ENCODE measurements around the gene CORO2B.

Gene CORO2B

DNA sequence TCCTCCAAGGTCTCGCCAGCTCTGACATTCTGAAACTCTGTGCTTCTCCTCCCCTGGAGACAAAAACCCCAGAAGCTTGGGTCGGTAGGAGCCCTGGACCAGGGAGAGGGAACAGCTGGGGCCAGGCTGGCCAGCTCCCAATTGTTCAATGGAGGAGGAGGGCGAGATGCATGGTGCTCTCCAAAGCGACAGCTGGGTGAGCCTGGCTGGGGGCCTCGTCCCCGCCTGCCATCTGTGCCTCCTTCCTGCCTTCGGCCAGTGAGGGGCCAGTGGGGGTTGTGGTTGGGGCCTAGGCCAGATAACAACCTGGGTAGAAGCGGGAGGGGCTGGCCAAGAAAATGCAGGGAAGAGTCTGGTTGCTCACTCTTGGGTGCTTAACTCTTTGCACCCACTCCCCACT lies 79.4 kb downstream of the CORO2B start:
- TF ChIP-seq POLR2AphosphoS5 (IDR thresholded peaks at IDR 0.05; ENCODE audit: low read depth) (no peak), GABPA (IDR thresholded peaks at IDR 0.05; ENCODE audit: low read depth) (no peak), SPI1 (IDR thresholded peaks at IDR 0.05; ENCODE audit: borderline replicate concordance, low read depth) (no peak), REST (IDR thresholded peaks at IDR 0.05; ENCODE audit: insufficient replicate concordance, low read depth) (no peak)
- TF ChIP-seq, protein P1, sequence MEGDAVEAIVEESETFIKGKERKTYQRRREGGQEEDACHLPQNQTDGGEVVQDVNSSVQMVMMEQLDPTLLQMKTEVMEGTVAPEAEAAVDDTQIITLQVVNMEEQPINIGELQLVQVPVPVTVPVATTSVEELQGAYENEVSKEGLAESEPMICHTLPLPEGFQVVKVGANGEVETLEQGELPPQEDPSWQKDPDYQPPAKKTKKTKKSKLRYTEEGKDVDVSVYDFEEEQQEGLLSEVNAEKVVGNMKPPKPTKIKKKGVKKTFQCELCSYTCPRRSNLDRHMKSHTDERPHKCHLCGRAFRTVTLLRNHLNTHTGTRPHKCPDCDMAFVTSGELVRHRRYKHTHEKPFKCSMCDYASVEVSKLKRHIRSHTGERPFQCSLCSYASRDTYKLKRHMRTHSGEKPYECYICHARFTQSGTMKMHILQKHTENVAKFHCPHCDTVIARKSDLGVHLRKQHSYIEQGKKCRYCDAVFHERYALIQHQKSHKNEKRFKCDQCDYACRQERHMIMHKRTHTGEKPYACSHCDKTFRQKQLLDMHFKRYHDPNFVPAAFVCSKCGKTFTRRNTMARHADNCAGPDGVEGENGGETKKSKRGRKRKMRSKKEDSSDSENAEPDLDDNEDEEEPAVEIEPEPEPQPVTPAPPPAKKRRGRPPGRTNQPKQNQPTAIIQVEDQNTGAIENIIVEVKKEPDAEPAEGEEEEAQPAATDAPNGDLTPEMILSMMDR (IDR thresholded peaks at IDR 0.05; ENCODE audit: insufficient read depth, low read length), result no peak
- DNase-seq (ENCODE audit: low read depth in 1 of 2, low spot score in 1 of 2), result no peak
- Histone ChIP-seq H3K4me3 (replicated peaks; ENCODE audit: insufficient read depth, low read length) (no peak overlapping the region), H3K27me3 (ENCODE audit: insufficient read depth, poor library complexity, severe bottlenecking) (no peaks in the 10 kb centered on the region), H3K27ac (replicated peaks) (no peak overlapping the region)

DNA sequence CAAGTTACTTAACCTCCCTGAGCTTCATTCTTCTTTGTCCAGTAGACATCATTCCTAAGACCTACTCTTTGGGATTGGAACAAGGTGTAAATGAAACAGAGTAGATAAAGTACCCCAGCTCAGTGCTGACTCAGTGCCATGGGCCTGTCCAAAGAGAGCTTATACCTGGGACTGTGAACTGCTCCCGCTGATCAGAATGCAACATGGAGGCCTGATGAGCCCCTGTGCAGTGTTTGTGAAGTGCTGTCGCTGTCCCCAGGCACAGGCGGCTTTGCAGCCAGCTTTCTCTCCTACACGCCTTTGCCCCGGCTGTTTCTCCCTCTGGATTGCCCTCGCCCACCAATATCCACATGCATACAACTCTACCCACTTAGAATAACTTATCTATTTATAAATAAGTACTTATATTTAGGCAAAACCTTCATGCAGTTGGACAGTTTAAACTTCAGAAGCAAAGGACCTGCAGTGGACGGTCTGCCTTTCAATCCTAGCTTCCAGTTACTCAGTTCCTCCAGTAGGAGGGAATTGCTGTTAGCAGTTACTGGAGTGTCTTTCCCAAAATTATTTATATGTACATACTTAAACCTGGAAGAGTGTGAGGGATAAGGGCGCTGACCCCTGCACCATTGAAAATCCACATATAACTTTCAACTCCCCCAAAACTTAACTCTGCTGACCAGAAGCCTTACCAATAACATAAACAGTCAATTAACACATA lies 80.0 kb downstream of the CORO2B start:
- Histone ChIP-seq H3K27ac (replicated peaks) (no peak overlapping the region), H3K4me3 (replicated peaks; ENCODE audit: insufficient read depth, low read length) (no peak overlapping the region), H3K27me3 (ENCODE audit: insufficient read depth, poor library complexity, severe bottlenecking) (no peaks in the 10 kb centered on the region)
- no peak for DNase-seq (ENCODE audit: low read depth in 1 of 2, low spot score in 1 of 2)
- TF ChIP-seq GABPA (IDR thresholded peaks at IDR 0.05; ENCODE audit: low read depth) (no peak), POLR2AphosphoS5 (IDR thresholded peaks at IDR 0.05; ENCODE audit: low read depth) (no peak), REST (IDR thresholded peaks at IDR 0.05; ENCODE audit: insufficient replicate concordance, low read depth) (no peak)
- TF ChIP-seq, protein P1 (IDR thresholded peaks at IDR 0.05; ENCODE audit: insufficient read depth, low read length), result no peak

DNA sequence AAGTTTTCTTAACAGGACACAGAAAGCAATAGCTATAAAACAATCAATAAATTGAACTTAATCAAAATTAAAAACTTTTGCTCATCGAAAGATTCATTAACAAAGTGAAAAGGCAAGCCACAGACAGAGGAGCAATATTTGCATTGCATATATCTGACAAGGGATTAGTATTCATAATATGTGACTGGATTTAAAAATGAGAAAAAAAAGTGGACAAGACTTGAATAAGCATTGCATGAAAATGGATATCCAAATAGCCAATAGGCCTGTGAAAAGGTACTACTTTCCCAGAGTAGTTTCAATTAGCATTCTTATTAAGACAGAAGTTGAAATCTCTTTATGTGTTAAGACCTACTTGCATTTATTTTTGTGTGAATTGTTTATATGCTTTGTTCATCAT lies 84.7 kb downstream of the CORO2B start:
- DNase-seq (ENCODE audit: low read depth in 1 of 2, low spot score in 1 of 2), result no peak
- H3K27me3 ChIP-seq (ENCODE audit: insufficient read depth, poor library complexity, severe bottlenecking), result no peaks in the 10 kb centered on the region
- H3K4me3 ChIP-seq (replicated peaks; ENCODE audit: insufficient read depth, low read length), result no peak overlapping the region
- no peak for TF ChIP-seq SPI1 (IDR thresholded peaks at IDR 0.05; ENCODE audit: borderline replicate concordance, low read depth)
- no peak for TF ChIP-seq REST (IDR thresholded peaks at IDR 0.05; ENCODE audit: insufficient replicate concordance, low read depth)
- TF ChIP-seq, protein P1 (IDR thresholded peaks at IDR 0.05; ENCODE audit: insufficient read depth, low read length), result no peak
- TF ChIP-seq GABPA (IDR thresholded peaks at IDR 0.05; ENCODE audit: low read depth), result no peak
- TF ChIP-seq POLR2AphosphoS5 (IDR thresholded peaks at IDR 0.05; ENCODE audit: low read depth), result no peak
- no peak overlapping the region for H3K27ac ChIP-seq (replicated peaks)
